GM12875 (cell line): ENCODE data around the gene RAB35.

Source experiments
- H3K4me3 ChIP-seq: one replicate; pipeline ENCODE4 v1.5.1; 2011; ENCODE audit warnings: low read depth, low read length, control low read depth
- CTCF ChIP-seq: IDR thresholded peaks from 2 replicates; pipeline ENCODE4 v1.5.1; 2011; ENCODE audit warnings: low read depth, mild to moderate bottlenecking, control low read depth, inconsistent platforms, low read length, moderate library complexity, borderline replicate concordance; ENCODE audit not compliant: insufficient read depth

RAB35 gene

DNA sequence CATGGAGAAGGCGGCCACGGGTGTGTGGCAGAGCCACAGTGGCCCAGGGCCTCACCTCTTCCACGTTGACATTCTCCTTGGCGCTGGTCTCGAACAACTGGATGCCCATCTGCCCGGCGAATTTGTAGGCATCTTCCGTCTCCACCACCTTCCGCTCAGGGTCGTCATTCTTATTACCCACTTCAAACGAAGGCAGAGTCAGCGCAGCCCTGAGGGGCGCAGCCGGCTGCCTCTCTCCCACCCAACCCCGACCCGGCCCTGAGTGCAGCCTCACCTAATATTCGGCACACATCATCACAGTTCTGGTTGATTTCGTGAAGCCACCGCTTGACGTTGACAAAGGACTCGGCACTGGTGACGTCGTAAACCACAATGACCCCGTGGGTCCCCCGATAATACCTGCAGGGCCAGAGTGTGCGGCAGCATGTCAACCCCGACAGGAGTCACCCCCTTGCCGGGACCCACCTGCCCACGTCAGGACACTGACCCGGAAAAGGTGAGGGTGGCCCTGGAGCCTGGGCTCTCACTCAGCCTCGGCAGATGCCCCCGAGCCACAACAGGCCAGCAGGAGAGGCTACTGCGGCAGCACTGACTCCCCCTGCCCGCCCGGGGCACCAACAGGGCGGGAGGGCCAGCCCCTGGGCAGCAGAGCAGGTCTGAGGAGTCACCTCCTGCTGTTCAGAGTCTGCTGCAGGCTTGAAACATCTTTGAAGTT is 17.6 kb downstream of the RAB35 start:
- TF ChIP-seq CTCF: no peak
- no peak overlapping the region for H3K4me3 ChIP-seq

- no peak overlapping the region for H3K4me3 ChIP-seq
- TF ChIP-seq CTCF: no peak
Observed at GRCh38 chr12:120096671-120097202, 19.8 kb downstream of the RAB35 start.

- TF ChIP-seq CTCF: no peak
- no peak overlapping the region for H3K4me3 ChIP-seq
Observed at GRCh38 chr12:120095736-120096135, 20.8 kb downstream of the RAB35 start.

- no peak for TF ChIP-seq CTCF
- H3K4me3 ChIP-seq: no peak overlapping the region
Observed at GRCh38 chr12:120095331-120095730, 21.2 kb downstream of the RAB35 start.

- H3K4me3 ChIP-seq: no peak overlapping the region
- no peak for TF ChIP-seq CTCF
Observed at GRCh38 chr12:120094485-120094884, 22.1 kb downstream of the RAB35 start.

DNA sequence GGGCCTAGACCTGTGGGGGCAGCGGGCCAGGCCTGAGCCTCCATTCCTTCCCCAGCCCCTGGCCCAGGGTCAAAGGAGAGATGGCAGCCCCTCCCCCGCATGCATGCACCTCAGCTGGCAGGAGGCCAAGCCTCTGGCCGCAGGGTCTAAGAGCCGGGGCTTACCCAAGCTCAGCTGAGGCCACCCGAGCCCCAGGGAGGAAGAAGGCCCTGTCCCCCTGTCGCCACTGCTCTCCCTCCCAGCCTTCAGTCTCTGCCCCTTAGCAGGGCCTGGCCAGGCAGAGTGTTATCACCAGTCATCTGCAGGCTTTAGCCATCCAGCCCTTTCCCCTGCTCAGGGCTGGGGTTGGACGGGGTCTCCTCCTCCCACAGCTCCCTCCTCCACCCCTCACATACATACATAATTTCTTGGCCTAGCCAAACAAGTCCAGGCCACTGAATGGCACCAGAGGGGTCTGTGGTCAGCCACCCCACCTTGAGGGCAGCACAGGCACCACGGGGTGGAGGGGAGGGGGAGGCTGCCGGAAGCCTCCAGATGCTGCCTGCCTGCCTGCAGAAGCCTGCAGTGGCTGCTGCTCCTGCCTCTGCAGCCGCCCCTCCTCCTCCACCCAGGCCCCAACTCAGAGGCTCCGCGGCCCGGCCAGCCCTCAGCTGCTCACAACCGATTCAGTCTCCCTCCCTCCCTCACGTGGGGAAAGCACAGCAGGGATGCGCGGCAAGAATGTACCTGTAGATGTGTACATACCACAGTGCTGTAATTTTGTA is 22.8 kb downstream of the RAB35 start:
- no peak overlapping the region for H3K4me3 ChIP-seq
- TF ChIP-seq CTCF: no peak

GRCh38 chr12:120093336-120093591 is 23.3 kb downstream of the RAB35 start:
- H3K4me3 ChIP-seq: no peak overlapping the region
- TF ChIP-seq CTCF: no peak
